Measurements from ENCODE around the gene MAGEC2. TPM values are rescaled to one million over a fixed set of nuclear protein-coding genes. Genes with fewer than 3 reads are reported as not detected.

Gene MAGEC2, protein sequence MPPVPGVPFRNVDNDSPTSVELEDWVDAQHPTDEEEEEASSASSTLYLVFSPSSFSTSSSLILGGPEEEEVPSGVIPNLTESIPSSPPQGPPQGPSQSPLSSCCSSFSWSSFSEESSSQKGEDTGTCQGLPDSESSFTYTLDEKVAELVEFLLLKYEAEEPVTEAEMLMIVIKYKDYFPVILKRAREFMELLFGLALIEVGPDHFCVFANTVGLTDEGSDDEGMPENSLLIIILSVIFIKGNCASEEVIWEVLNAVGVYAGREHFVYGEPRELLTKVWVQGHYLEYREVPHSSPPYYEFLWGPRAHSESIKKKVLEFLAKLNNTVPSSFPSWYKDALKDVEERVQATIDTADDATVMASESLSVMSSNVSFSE
- total RNA-seq (2022) (not detected in 2 replicates), Bru-seq, nascent RNA (not detected), BruChase-seq, experiment 1, labeled RNA remaining after a 2-hour chase (not detected), BruChase-seq, experiment 2, labeled RNA remaining after a 6-hour chase (not detected)
- long read RNA-seq = 0 reads

DNA sequence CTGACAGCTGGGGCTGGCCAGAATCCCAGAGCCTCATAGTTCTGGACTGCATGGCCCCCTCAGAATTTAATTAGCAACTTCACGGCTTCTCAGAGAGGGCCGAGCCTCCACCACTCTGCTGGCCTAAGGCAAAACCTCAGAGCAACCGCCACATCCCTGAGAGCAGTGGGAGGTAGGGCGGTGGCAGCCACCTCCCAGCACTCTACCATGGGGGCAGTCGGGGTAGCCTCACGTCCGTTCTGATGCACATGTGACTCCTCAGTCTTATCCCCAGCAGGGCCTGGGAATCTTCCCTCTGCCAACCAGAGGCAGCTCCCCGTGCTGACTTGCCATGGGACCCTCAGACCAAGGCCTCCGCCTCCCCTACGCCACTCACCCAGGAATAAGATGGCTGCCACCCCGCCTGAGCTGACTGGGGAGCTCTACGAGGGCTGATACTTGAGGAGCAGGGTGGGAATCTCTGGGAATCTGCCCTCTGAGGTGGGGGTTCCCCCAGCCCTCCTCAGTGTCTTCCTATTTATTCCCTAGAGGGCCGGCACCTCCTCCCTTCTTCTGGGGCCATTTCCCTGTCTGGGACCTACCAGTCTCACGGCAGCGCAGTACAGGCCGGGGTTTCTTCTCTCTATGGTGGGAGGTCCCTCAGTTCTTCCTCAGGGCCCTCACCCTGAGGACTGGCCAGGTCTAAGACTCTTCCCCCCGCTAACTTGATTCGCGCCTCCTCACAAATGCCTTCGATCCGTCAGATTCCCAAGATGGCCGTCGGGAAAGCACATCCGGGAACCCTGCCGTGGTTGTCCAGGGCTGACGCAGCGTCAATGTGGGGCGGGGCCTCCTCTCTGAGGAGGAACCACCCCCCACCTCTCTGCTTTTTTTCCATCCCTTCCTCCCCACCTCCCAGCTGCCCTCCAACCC lies at the start of gene MAGEC2:
TSS of gene MAGEC2 (minus strand) at position 769 of the 912 bp plus-strand sequence. CDS start 1,303 bp downstream, outside the sequence.
- CTCF ChIA-PET = no interaction called here
- Mint-ChIP-seq H3K27me3 (ENCODE audit: insufficient read depth, unreplicated experiment) (no peaks in the 10 kb centered on the region), H3K36me3 (ENCODE audit: insufficient read depth, unreplicated experiment) (no peaks in the 10 kb centered on the region), H3K4me3 (ENCODE audit: unreplicated experiment) (no peak within 1 kb of the TSS), H3K9me3 (ENCODE audit: unreplicated experiment) (no peaks in the 10 kb centered on the region), H3K27ac (ENCODE audit: unreplicated experiment) (no peak within 1 kb of the TSS), H3K4me1 (ENCODE audit: low read depth, unreplicated experiment) (no peaks in the 10 kb centered on the region)
- no TSS peak for BruUV-seq (replicated peaks)
- TF ChIP-seq, protein P1, sequence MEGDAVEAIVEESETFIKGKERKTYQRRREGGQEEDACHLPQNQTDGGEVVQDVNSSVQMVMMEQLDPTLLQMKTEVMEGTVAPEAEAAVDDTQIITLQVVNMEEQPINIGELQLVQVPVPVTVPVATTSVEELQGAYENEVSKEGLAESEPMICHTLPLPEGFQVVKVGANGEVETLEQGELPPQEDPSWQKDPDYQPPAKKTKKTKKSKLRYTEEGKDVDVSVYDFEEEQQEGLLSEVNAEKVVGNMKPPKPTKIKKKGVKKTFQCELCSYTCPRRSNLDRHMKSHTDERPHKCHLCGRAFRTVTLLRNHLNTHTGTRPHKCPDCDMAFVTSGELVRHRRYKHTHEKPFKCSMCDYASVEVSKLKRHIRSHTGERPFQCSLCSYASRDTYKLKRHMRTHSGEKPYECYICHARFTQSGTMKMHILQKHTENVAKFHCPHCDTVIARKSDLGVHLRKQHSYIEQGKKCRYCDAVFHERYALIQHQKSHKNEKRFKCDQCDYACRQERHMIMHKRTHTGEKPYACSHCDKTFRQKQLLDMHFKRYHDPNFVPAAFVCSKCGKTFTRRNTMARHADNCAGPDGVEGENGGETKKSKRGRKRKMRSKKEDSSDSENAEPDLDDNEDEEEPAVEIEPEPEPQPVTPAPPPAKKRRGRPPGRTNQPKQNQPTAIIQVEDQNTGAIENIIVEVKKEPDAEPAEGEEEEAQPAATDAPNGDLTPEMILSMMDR (IDR thresholded peaks at IDR 0.05; ENCODE audit: insufficient read depth in 1 of 2, low read depth in 1 of 2, low read length in 1 of 2, severe bottlenecking in 1 of 2, unreplicated experiment in 1 of 2) = no peak
- intact Hi-C loops (cut with micrococcal nuclease; ENCODE audit: unreplicated experiment) = no loop called here
- no peaks in the 10 kb centered on the region for H3K4me1 ChIP-seq
- no peak for DNase-seq
- H3K9me3 ChIP-seq = no peaks in the 10 kb centered on the region
- H3K4me3 ChIP-seq (ENCODE audit: low read depth, low read length) = no peak within 1 kb of the TSS
- POLR2A ChIA-PET = no interaction called here
- no peaks in the 10 kb centered on the region for H3K36me3 ChIP-seq (ENCODE audit: control insufficient read depth, insufficient read depth, low read length)
- H3K27me3 ChIP-seq (replicated peaks; ENCODE audit: control insufficient read depth, insufficient read depth, low read length) = no peaks in the 10 kb centered on the region

DNA sequence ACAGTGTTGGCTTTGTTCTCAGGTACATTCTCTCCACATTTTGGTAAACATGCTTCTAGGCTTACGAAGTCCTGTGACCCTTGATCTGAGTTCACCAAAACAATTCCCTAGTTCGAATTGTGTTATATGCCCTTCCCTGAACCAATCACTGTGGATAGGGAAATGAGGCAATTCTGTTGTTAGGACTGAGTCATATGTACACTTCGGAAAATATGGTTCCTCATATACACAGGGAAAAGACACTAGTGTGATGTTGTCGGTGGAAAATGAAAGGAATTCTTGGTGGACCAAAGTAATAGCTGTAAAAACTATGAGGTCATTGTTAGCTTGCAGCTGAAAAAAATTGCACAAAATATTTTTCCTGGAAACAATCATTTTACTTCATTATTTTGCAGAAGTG lies 46.6 kb upstream of the MAGEC2 start:
- Histone ChIP-seq H3K27me3 (replicated peaks; ENCODE audit: control insufficient read depth, insufficient read depth, low read length) (no peaks in the 10 kb centered on the region), H3K36me3 (ENCODE audit: control insufficient read depth, insufficient read depth, low read length) (no peaks in the 10 kb centered on the region), H3K4me3 (ENCODE audit: low read depth, low read length) (no peak overlapping the region), H3K4me1 (no peaks in the 10 kb centered on the region), H3K9me3 (no peaks in the 10 kb centered on the region)
- intact Hi-C loops (cut with micrococcal nuclease; ENCODE audit: unreplicated experiment) = no loop called here
- ChIA-PET CTCF (no interaction called here), POLR2A (no interaction called here)
- H3K27me3 Mint-ChIP-seq (ENCODE audit: insufficient read depth, unreplicated experiment) = no peaks in the 10 kb centered on the region
- no TSS peak for BruUV-seq (replicated peaks)
- DNase-seq = no peak
- no peaks in the 10 kb centered on the region for H3K36me3 Mint-ChIP-seq (ENCODE audit: insufficient read depth, unreplicated experiment)
- no peak overlapping the region for H3K4me3 Mint-ChIP-seq (ENCODE audit: unreplicated experiment)
- no peaks in the 10 kb centered on the region for H3K9me3 Mint-ChIP-seq (ENCODE audit: unreplicated experiment)
- H3K27ac Mint-ChIP-seq (ENCODE audit: unreplicated experiment) = no peak overlapping the region
- no peaks in the 10 kb centered on the region for H3K4me1 Mint-ChIP-seq (ENCODE audit: low read depth, unreplicated experiment)
- TF ChIP-seq, protein P1 (IDR thresholded peaks at IDR 0.05; ENCODE audit: insufficient read depth in 1 of 2, low read depth in 1 of 2, low read length in 1 of 2, severe bottlenecking in 1 of 2, unreplicated experiment in 1 of 2) = no peak

DNA sequence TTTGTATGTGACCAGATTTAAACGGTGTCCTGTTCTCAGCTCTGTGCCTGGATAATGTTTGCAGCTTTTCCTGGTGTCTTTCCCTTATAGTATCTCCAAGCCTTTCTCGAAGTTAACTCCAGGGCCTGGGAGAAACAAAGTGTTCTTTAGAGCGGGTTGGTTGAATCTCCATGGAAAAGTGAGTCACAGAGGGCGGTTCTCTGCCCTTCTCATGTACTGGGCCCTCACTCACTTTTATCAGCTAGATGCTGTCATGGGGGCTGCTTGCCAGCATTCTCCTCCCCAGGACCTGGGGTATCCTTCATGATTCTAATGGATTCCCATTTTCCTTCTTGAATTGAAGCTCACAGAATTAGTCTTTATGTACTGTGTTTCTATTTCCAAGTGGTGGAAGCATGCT lies 46.1 kb upstream of the MAGEC2 start:
- POLR2A ChIA-PET = no interaction called here
- no peaks in the 10 kb centered on the region for H3K27me3 Mint-ChIP-seq (ENCODE audit: insufficient read depth, unreplicated experiment)
- TF ChIP-seq, protein P1 (IDR thresholded peaks at IDR 0.05; ENCODE audit: insufficient read depth in 1 of 2, low read depth in 1 of 2, low read length in 1 of 2, severe bottlenecking in 1 of 2, unreplicated experiment in 1 of 2) = no peak

More for the DNA sequence above, 46.1 kb upstream of the MAGEC2 start:
- Histone ChIP-seq H3K4me1 (no peaks in the 10 kb centered on the region), H3K27me3 (replicated peaks; ENCODE audit: control insufficient read depth, insufficient read depth, low read length) (no peaks in the 10 kb centered on the region), H3K4me3 (ENCODE audit: low read depth, low read length) (no peak overlapping the region), H3K9me3 (no peaks in the 10 kb centered on the region), H3K36me3 (ENCODE audit: control insufficient read depth, insufficient read depth, low read length) (no peaks in the 10 kb centered on the region)
- H3K27ac Mint-ChIP-seq (ENCODE audit: unreplicated experiment) = no peak overlapping the region
- no peaks in the 10 kb centered on the region for H3K4me1 Mint-ChIP-seq (ENCODE audit: low read depth, unreplicated experiment)
- intact Hi-C loops (cut with micrococcal nuclease; ENCODE audit: unreplicated experiment) = no loop called here
- no peak overlapping the region for H3K4me3 Mint-ChIP-seq (ENCODE audit: unreplicated experiment)
- CTCF ChIA-PET = no interaction called here
- no peaks in the 10 kb centered on the region for H3K36me3 Mint-ChIP-seq (ENCODE audit: insufficient read depth, unreplicated experiment)
- DNase-seq = no peak
- no peaks in the 10 kb centered on the region for H3K9me3 Mint-ChIP-seq (ENCODE audit: unreplicated experiment)
- BruUV-seq (replicated peaks) = no TSS peak

All from Caco-2 (cell line).